Nephron (organoid): ENCODE measurements around the gene RPS19BP1.

ENCODE experiments used
- H3K27ac Mint-ChIP-seq, 3 experiments: 2 replicates each; pipeline ENCODE4 v1.8.0; 2020; ENCODE audit warnings: mixed read lengths in 3 of 3, mild to moderate bottlenecking in 2 of 3, moderate library complexity in 1 of 3
- H3K27me3 Mint-ChIP-seq: 2 replicates; pipeline ENCODE4 v1.8.0; 2021; ENCODE audit warnings: low read depth, mild to moderate bottlenecking, moderate library complexity, mixed read lengths
- H3K36me3 Mint-ChIP-seq: 2 replicates; pipeline ENCODE4 v1.8.0; 2020; ENCODE audit warnings: low read depth, mixed read lengths
- H3K4me1 Mint-ChIP-seq: 2 replicates; pipeline ENCODE4 v1.8.0; 2020; ENCODE audit warnings: mixed read lengths
- H3K4me3 Mint-ChIP-seq, 3 experiments: 2 replicates each; pipeline ENCODE4 v1.8.0; 2020; ENCODE audit warnings: mild to moderate bottlenecking in 3 of 3, mixed read lengths in 3 of 3, moderate library complexity in 2 of 3
- H3K9me3 Mint-ChIP-seq: 2 replicates; pipeline ENCODE4 v1.8.0; 2020; ENCODE audit warnings: mixed read lengths
- CTCF ChIP-seq, 3 experiments: fragments of 200-600 bp; sonication (generic); IDR thresholded peaks; one replicate each; pipeline ENCODE4 v1.5.0; 2021; ENCODE audit warnings: antibody characterized with exemption in 3 of 3; ENCODE audit not compliant: unreplicated experiment in 3 of 3

The RPS19BP1 gene

GRCh38 chr22:39520226-39521105 is 12.1 kb downstream of the RPS19BP1 start, which contains the start of gene ATF4:
Gene ATF4, plus strand, starts transcription at chr22:39520562. Its CDS starts 884 bp downstream, at chr22:39521446.
- H3K27me3 Mint-ChIP-seq: peaks cover 6% of the 10 kb centered on the region
- peaks cover 55% of the 10 kb centered on the region for H3K4me1 Mint-ChIP-seq
- no peaks in the 10 kb centered on the region for H3K9me3 Mint-ChIP-seq
- H3K27ac Mint-ChIP-seq: peak within 1 kb of the TSS; percentile 99 to 100 (median 100)
- peak within 1 kb of the TSS; percentile 94 to 98 (median 94) for H3K4me3 Mint-ChIP-seq
- H3K36me3 Mint-ChIP-seq: peaks cover 54% of the 10 kb centered on the region
- TF ChIP-seq CTCF (IDR thresholded peaks at IDR 0.05; ENCODE audit: unreplicated experiment in 3 of 3): no peak

- H3K36me3 Mint-ChIP-seq: peaks cover 50% of the 10 kb centered on the region
- peaks cover 6% of the 10 kb centered on the region for H3K27me3 Mint-ChIP-seq
- peak in 2 of 3 experiments; percentile 17 to 43 for TF ChIP-seq CTCF (IDR thresholded peaks at IDR 0.05; ENCODE audit: unreplicated experiment in 3 of 3)
- H3K9me3 Mint-ChIP-seq: no peaks in the 10 kb centered on the region
- H3K4me3 Mint-ChIP-seq: peak overlapping the region; percentile 94 to 98 (median 94)
- H3K27ac Mint-ChIP-seq: peak overlapping the region; percentile 99 to 100 (median 100)
- peaks cover 48% of the 10 kb centered on the region for H3K4me1 Mint-ChIP-seq
Measured at GRCh38 chr22:39519681-39520225, 12.8 kb downstream of the RPS19BP1 start.

GRCh38 chr22:39518996-39519680 is 13.4 kb downstream of the RPS19BP1 start:
- Mint-ChIP-seq H3K27ac (peak overlapping the region; percentile 99 to 100 (median 100)), H3K27me3 (peaks cover 6% of the 10 kb centered on the region), H3K36me3 (peaks cover 50% of the 10 kb centered on the region), H3K4me1 (peaks cover 46% of the 10 kb centered on the region), H3K4me3 (peak overlapping the region; percentile 94 to 98 (median 94)), H3K9me3 (no peaks in the 10 kb centered on the region)
- no peak for TF ChIP-seq CTCF (IDR thresholded peaks at IDR 0.05; ENCODE audit: unreplicated experiment in 3 of 3)

GRCh38 chr22:39518144-39518786 is 14.3 kb downstream of the RPS19BP1 start:
- Mint-ChIP-seq H3K27me3 (peaks cover 6% of the 10 kb centered on the region), H3K36me3 (peaks cover 53% of the 10 kb centered on the region), H3K27ac (peak overlapping the region; percentile 99 to 100 (median 100)), H3K4me1 (peaks cover 42% of the 10 kb centered on the region), H3K4me3 (peak overlapping the region; percentile 94 to 98 (median 94)), H3K9me3 (no peaks in the 10 kb centered on the region)
- no peak for TF ChIP-seq CTCF (IDR thresholded peaks at IDR 0.05; ENCODE audit: unreplicated experiment in 3 of 3)

- H3K36me3 Mint-ChIP-seq: peaks cover 50% of the 10 kb centered on the region
- H3K4me3 Mint-ChIP-seq: peak overlapping the region; percentile 57 to 71 (median 61)
- H3K9me3 Mint-ChIP-seq: no peaks in the 10 kb centered on the region
- H3K4me1 Mint-ChIP-seq: peaks cover 34% of the 10 kb centered on the region
- peaks cover 3% of the 10 kb centered on the region for H3K27me3 Mint-ChIP-seq
- peak overlapping the region; percentile 88 to 100 (median 99) for H3K27ac Mint-ChIP-seq
- TF ChIP-seq CTCF (IDR thresholded peaks at IDR 0.05; ENCODE audit: unreplicated experiment in 3 of 3): no peak
Measured at GRCh38 chr22:39517470-39517869, 15.1 kb downstream of the RPS19BP1 start.
